NCI-H2196 (cell line): Measurements from ENCODE around the gene HYDIN.

Source experiments
- DNase-seq: peaks from one replicate; lab custom pipeline; 2025; ENCODE audit not compliant: unreplicated experiment; lab: John Stamatoyannopoulos, UW

Gene HYDIN

DNA sequence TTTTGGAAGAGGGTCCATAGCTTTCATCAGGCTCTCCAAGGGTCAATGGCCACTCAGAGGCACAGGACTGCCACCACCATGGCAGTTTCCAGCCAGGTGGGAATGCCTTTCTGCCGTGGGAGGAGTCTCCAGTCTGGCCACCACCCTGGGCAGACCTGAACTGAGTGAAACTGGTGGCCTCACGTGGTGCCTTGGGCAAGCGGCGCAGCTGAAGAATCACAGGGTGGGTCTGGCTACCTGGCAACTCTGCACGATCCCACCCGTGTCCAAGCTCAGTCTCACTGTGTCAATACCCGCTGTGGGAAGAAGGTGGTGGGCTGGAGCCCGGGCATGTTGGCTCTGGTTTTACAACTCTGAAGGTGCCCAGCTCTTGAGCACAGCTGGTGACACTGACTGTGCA, 461.4 kb downstream of the HYDIN start:
- DNase-seq: no peak

DNA sequence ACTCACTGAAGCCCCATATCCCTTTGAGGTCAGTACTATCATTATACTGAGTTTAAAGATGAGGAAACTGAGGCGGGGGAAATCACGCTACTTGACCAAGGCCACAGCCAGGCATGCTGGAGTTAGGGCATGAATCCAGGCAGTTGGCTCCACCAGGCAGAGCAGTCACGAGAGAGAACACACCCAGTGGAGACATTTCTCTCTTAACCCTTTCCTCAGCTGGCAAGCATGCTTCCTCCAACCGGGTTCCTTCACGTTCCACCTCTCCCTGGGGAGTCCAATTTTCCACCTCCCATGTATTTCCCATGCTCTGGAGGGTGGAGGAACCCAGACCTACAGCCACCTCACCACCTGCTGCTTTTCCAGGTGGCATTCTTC, 462.3 kb downstream of the HYDIN start:
- DNase-seq: no peak

DNA sequence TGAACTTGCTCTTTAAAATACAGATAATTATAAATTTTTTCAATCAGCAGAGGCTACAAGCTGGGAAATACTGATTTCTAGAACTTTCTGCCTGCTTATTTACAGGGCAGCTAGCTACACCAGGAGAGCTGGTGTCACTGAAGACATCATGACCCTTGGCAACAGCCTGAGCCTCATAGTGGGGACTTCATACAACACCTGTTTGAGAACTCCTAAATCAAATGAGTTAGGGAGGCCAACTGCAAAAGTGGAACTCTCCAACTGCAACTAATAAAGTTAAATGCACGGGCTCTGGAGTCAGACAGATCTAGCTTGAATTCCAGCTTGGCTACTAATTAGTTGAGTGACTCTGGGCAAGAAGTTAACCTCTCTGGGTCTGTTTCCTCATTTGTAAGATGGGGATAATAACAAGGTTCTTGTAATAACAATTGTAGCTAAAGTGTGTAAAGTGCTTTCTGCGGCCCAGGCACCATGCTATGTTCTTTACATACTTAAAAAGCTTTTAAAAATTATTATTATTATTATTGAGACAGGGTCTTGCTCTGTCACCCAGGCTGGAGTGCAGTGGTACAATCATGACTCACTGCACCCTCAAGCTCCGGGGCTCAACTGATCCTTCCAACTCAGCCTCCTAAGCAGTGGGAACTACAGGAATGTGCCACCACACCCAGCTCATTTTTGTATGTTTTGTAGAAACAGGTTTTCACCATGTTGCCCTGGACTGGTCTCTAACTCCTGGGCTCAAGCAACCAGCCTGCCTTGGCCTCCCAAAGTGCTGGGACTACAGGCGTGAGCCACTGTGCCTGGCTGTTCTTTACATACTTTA, 462.9 kb downstream of the HYDIN start:
- DNase-seq: no peak

DNA sequence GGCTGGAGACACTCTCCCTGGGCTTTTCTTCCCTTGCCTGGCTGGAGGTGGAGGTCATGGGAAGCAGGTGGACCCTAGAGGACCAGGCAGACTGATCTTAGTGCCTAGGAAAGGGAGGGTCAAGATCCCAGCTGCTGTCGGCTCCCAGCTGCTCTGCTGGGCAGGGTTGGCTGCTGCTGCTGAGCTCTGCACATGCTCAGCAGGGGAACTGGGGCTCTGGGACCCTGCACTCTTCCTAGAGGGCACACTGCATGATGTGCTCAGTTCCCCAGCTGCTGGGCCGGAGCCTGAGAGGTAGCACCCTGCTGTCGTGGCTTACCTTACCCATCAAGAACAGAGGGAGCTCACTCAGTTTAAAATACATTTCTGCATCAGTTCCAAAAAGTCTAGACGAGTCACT, 463.9 kb downstream of the HYDIN start:
- DNase-seq: no peak

GRCh38 chr16:70766176-70766575, 464.3 kb downstream of the HYDIN start:
- DNase-seq: no peak

DNA sequence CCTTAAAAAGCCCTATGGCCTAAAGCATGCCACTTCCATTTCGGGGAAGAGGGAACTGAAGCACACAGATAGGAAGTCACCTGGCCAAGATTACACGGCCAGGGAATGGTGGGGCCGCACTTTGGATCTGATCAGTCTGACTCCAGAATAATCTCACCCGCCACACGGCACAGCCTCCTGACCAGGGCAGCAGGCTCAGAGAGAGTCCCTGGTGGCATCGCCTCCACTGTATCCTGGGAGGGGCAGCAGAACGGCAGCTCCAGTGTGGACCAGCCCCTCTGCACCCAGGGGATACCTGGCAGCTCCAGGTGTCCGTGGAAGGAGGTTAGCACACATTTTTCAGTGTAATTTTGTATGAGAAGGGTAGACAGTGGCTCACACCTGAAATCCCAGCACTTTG, 465.0 kb downstream of the HYDIN start:
- DNase-seq: no peak

DNA sequence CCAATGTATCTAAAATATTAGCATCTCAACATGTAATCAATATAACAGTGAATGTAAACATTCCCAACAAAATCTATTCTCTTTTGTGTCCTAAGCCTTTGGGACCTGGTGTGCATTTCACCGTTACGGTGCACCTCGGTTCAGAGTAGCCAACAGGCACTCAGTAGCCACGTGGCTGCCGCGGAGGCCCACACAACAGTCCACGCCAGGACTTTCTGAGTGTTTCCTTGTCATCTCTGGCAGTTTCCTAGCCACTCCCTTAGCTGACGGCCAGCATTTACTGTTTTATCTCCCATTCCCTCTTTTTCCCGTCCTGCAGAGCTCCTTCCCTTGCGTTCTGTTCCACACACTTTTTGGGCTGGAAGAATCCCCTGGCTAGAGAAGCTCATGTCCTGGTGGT, 465.9 kb downstream of the HYDIN start:
- DNase-seq: no peak

GRCh38 chr16:70760221-70760620, 470.3 kb downstream of the HYDIN start:
- no peak for DNase-seq

DNA sequence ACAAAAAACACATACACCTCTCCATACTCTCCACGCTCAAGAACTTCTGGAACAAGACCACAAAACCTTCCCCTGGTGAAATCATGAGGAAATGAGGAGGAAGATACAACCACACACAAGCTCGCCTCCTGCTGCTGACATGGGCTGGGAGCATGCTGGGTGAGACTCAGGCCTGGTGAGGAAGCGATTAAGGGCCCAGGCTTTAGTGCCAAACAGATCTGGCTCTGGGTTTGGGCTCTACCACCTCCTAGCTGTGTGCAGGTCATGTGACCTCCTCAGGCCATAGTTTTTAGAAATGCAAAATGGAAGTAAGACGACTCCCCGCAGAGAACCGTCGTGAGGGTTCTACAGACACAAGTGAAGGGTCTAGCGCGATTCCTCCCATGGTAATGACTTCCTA, 470.9 kb downstream of the HYDIN start:
- DNase-seq: no peak

DNA sequence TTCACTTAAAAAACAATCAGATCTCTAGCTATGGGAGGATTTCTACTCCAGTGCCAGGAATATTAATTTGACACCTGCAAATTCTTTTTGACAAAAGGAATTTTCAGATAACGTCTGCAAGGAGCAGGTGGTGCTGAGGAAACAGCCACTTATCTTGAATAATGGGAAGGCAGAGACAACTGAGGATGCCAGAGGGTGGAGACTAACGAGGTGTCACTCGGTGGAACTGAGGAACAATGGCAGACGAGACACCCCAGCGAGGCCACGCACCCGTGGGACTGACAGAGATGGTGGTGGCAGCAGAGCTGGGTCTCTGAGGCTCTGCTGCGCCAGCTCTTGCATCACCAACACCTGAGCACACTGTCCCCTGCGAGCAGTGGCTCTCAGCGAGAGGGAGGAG, 471.7 kb downstream of the HYDIN start:
- peak; percentile 5 for DNase-seq
